ENCODE measurements around the gene PERP.
"Not testable (repeated sequence)": the region's sequence is repeated elsewhere in the genome, so short reads cannot be mapped to it uniquely, and the experiment has no call there.

PERP gene

DNA sequence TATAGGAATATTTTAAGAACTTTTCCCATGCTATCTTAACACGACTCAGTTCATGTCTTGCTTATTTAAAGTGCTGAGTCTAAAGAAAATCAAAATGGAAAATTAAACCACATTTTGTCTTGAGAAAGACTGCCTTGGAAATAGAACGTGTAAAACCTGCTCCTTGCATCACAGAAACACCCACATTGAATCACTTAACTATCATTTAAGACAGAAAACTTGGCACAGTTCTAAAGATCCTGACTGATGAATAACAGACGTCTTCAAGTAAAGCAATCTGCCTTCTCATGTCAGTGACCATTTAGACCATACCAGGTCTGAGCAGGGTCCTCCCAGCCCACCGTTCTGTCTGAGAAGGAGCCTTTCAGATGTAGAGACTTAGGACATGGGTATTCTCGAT is 7.4 kb downstream of the PERP start:
- Histone ChIP-seq H3K9me3 (ENCODE audit: low read length) (no peaks in the 10 kb centered on the region), H3K4me3 (ENCODE audit: low read length) (no peak overlapping the region), H3K4me1 (ENCODE audit: insufficient read depth, low read length) (no peaks in the 10 kb centered on the region), H2AFZ (ENCODE audit: low read depth, low read length) (no peak overlapping the region), H3K36me3 (ENCODE audit: insufficient read depth, low read length) (no peaks in the 10 kb centered on the region), H3K27me3 (ENCODE audit: insufficient read depth, low read length) (peaks cover 9% of the 10 kb centered on the region)

- no peaks in the 10 kb centered on the region for H3K27me3 ChIP-seq (ENCODE audit: insufficient read depth, low read length)
- H3K9me3 ChIP-seq (ENCODE audit: low read length) = no peaks in the 10 kb centered on the region
- H2AFZ ChIP-seq (ENCODE audit: low read depth, low read length) = no peak overlapping the region
- no peaks in the 10 kb centered on the region for H3K4me1 ChIP-seq (ENCODE audit: insufficient read depth, low read length)
- H3K4me3 ChIP-seq (ENCODE audit: low read length) = no peak overlapping the region
- H3K36me3 ChIP-seq (ENCODE audit: insufficient read depth, low read length) = no peaks in the 10 kb centered on the region
These were observed 8.9 kb downstream of the PERP start for GRCh38 chr6:138098306-138098705.

DNA sequence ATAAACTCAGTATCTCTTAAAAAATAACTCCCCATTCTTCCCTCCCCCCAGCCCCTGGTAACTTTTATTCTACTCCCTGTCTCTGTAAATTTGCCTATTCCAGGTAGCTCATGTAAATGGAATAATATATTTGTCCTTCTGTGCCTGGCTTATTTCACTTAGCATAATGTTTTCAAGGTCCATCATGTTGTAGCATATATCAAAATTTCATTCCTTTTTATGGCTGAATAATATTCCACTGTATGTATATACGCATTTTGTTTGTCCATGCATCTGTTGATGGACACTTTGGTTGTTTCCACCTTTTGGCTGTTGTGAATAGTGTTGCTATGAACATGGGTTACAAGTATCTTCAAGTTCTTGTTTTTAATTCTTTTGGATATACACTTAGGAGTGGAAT is 13.0 kb downstream of the PERP start:
- H3K27me3 ChIP-seq (ENCODE audit: insufficient read depth, low read length) = no peaks in the 10 kb centered on the region
- no peaks in the 10 kb centered on the region for H3K4me1 ChIP-seq (ENCODE audit: insufficient read depth, low read length)
- H3K36me3 ChIP-seq (ENCODE audit: insufficient read depth, low read length) = no peaks in the 10 kb centered on the region
- H2AFZ ChIP-seq (ENCODE audit: low read depth, low read length) = no peak overlapping the region
- H3K9me3 ChIP-seq (ENCODE audit: low read length) = no peaks in the 10 kb centered on the region
- H3K4me3 ChIP-seq (ENCODE audit: low read length) = no peak overlapping the region

DNA sequence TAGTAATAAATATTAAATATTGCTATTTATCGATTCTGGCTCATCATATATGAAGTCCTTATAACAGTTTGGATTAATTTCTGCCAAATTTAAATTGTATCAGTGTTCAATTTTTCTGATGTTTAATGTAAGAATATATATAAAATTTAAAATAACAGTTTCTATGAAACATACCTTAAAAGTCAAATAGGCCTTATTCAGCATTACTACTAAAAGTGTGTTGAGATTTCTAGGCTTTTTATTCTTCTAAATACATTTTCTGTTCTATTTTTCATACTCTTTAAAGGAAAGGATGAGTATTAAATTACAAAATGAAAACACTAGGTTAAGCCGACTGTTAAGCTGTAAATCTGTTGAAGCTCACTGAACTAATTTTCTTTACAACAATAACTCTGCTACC is 13.6 kb downstream of the PERP start:
- no peak overlapping the region for H3K4me3 ChIP-seq (ENCODE audit: low read length)

DNA sequence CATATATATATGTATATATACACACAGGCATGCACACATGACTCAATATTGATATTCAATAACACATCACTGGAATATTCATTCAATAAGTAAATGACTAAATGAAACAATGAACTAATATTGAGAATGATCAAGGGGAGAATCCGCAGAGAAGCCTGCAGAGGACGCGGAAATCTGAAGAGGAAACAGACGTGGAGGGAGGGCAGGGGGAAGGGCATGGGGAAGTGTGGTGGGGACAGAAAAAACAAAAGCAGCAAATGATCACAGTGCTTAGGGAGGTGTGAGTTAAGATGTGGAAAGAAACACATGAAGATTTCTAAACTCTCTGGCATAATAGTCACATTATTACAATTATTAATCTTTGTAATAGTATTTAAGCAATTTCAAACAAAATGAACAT is 14.5 kb downstream of the PERP start:
- Histone ChIP-seq H3K9me3 (ENCODE audit: low read length) (no peaks in the 10 kb centered on the region), H3K4me1 (ENCODE audit: insufficient read depth, low read length) (no peaks in the 10 kb centered on the region), H3K27me3 (ENCODE audit: insufficient read depth, low read length) (no peaks in the 10 kb centered on the region), H3K36me3 (ENCODE audit: insufficient read depth, low read length) (no peaks in the 10 kb centered on the region), H3K4me3 (ENCODE audit: low read length) (no peak overlapping the region), H2AFZ (ENCODE audit: low read depth, low read length) (no peak overlapping the region)

More for the DNA sequence above, 13.6 kb downstream of the PERP start:
- Histone ChIP-seq H3K9me3 (ENCODE audit: low read length) (no peaks in the 10 kb centered on the region), H3K4me1 (ENCODE audit: insufficient read depth, low read length) (no peaks in the 10 kb centered on the region), H3K36me3 (ENCODE audit: insufficient read depth, low read length) (no peaks in the 10 kb centered on the region), H3K27me3 (ENCODE audit: insufficient read depth, low read length) (no peaks in the 10 kb centered on the region), H2AFZ (ENCODE audit: low read depth, low read length) (no peak overlapping the region)

GRCh38 chr6:138089325-138089724 is 17.9 kb downstream of the PERP start:
- Histone ChIP-seq H3K9me3 (ENCODE audit: low read length) (no peaks in the 10 kb centered on the region), H3K4me1 (ENCODE audit: insufficient read depth, low read length) (no peaks in the 10 kb centered on the region), H3K4me3 (ENCODE audit: low read length) (no peak overlapping the region), H2AFZ (ENCODE audit: low read depth, low read length) (no peak overlapping the region), H3K27me3 (ENCODE audit: insufficient read depth, low read length) (no peaks in the 10 kb centered on the region), H3K36me3 (ENCODE audit: insufficient read depth, low read length) (no peaks in the 10 kb centered on the region)

DNA sequence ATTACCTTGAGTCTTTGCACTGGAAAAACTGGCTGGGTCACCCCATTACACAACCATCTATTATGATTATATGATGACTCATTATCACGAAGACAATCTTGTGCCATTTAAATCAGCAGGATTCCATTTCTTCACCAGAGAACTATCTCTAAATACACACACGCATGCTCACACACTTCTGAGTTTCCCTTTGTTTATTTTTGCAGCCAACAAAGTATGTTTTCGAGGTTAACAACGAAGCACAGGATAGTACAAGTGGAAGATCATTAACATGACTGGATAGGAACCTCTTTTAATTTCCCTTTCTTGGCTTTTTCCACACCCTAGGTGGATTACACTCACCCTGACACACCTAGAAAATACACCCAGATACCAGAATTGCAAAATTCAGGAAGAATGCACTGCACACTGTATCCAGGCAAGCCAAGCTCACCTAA is 18.9 kb downstream of the PERP start:
- Histone ChIP-seq H3K27me3 (ENCODE audit: insufficient read depth, low read length) (no peaks in the 10 kb centered on the region), H3K4me1 (ENCODE audit: insufficient read depth, low read length) (no peaks in the 10 kb centered on the region), H3K36me3 (ENCODE audit: insufficient read depth, low read length) (no peaks in the 10 kb centered on the region), H2AFZ (ENCODE audit: low read depth, low read length) (no peak overlapping the region), H3K9me3 (ENCODE audit: low read length) (no peaks in the 10 kb centered on the region), H3K4me3 (ENCODE audit: low read length) (no peak overlapping the region)

GRCh38 chr6:138087593-138088325 is 19.5 kb downstream of the PERP start:
- no peak overlapping the region for H2AFZ ChIP-seq (ENCODE audit: low read depth, low read length)
- H3K4me1 ChIP-seq (ENCODE audit: insufficient read depth, low read length) = no peaks in the 10 kb centered on the region
- H3K9me3 ChIP-seq (ENCODE audit: low read length) = no peaks in the 10 kb centered on the region
- no peak overlapping the region for H3K4me3 ChIP-seq (ENCODE audit: low read length)
- no peaks in the 10 kb centered on the region for H3K27me3 ChIP-seq (ENCODE audit: insufficient read depth, low read length)
- H3K36me3 ChIP-seq (ENCODE audit: insufficient read depth, low read length) = no peaks in the 10 kb centered on the region

GRCh38 chr6:138086573-138087196 is 20.5 kb downstream of the PERP start:
- Histone ChIP-seq H3K27me3 (ENCODE audit: insufficient read depth, low read length) (no peaks in the 10 kb centered on the region), H3K9me3 (ENCODE audit: low read length) (no peaks in the 10 kb centered on the region), H3K4me1 (ENCODE audit: insufficient read depth, low read length) (no peaks in the 10 kb centered on the region), H2AFZ (ENCODE audit: low read depth, low read length) (no peak overlapping the region), H3K36me3 (ENCODE audit: insufficient read depth, low read length) (no peaks in the 10 kb centered on the region), H3K4me3 (ENCODE audit: low read length) (no peak overlapping the region)

- Histone ChIP-seq H3K36me3 (ENCODE audit: insufficient read depth, low read length) (no peaks in the 10 kb centered on the region), H3K27me3 (ENCODE audit: insufficient read depth, low read length) (no peaks in the 10 kb centered on the region), H2AFZ (ENCODE audit: low read depth, low read length) (no peak overlapping the region), H3K9me3 (ENCODE audit: low read length) (no peaks in the 10 kb centered on the region), H3K4me3 (ENCODE audit: low read length) (no peak overlapping the region), H3K4me1 (ENCODE audit: insufficient read depth, low read length) (no peaks in the 10 kb centered on the region)
These were observed 21.4 kb downstream of the PERP start for GRCh38 chr6:138085839-138086222.

GRCh38 chr6:138084904-138085838 is 22.0 kb downstream of the PERP start:
- Histone ChIP-seq H3K4me1 (ENCODE audit: insufficient read depth, low read length) (no peaks in the 10 kb centered on the region), H3K9me3 (ENCODE audit: low read length) (no peaks in the 10 kb centered on the region), H3K27me3 (ENCODE audit: insufficient read depth, low read length) (no peaks in the 10 kb centered on the region), H3K36me3 (ENCODE audit: insufficient read depth, low read length) (no peaks in the 10 kb centered on the region), H3K4me3 (ENCODE audit: low read length) (no peak overlapping the region), H2AFZ (ENCODE audit: low read depth, low read length) (no peak overlapping the region)

- Histone ChIP-seq H3K4me1 (ENCODE audit: insufficient read depth, low read length) (no peaks in the 10 kb centered on the region), H3K4me3 (ENCODE audit: low read length) (no peak overlapping the region), H3K9me3 (ENCODE audit: low read length) (no peaks in the 10 kb centered on the region), H2AFZ (ENCODE audit: low read depth, low read length) (no peak overlapping the region), H3K27me3 (ENCODE audit: insufficient read depth, low read length) (no peaks in the 10 kb centered on the region), H3K36me3 (ENCODE audit: insufficient read depth, low read length) (no peaks in the 10 kb centered on the region)
These were observed 25.0 kb downstream of the PERP start for GRCh38 chr6:138082232-138082631.

DNA sequence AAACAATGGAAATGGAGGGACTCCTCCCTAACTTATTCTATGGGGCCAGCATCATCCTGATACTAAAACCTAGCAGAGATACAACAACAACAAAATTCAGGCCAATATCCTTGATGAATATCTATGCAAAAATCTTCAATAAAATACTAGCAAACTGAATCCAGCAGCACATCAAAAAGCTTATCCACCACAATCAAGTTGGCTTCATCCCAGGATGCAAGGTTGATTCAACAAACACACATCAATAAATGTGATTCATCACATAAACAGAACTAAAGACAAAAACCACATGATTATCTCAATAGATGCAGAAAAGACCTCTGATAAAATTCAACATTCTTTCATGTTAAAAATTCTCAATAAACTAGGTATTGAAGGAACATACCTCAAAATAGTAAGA is 27.7 kb downstream of the PERP start:
- not testable (repeated sequence) for H3K9me3 ChIP-seq (ENCODE audit: low read length); H3K27me3 ChIP-seq (ENCODE audit: insufficient read depth, low read length); H2AFZ ChIP-seq (ENCODE audit: low read depth, low read length); H3K4me1 ChIP-seq (ENCODE audit: insufficient read depth, low read length); H3K4me3 ChIP-seq (ENCODE audit: low read length); H3K36me3 ChIP-seq (ENCODE audit: insufficient read depth, low read length)

Data from neuron (in vitro differentiated cells).